ENCODE results near the gene RTF2.

RTF2 gene

GRCh38 chr20:56443654-56444540 lies 24.5 kb upstream of the RTF2 start:
- no peak for TF ChIP-seq ZBTB7A (IDR thresholded peaks at IDR 0.05; ENCODE audit: low read depth)
- no peak for TF ChIP-seq REST (IDR thresholded peaks at IDR 0.05; ENCODE audit: low read depth)
- no peak for TF ChIP-seq FOXM1 (IDR thresholded peaks at IDR 0.05; ENCODE audit: borderline replicate concordance, low read depth)
- no peak for TF ChIP-seq RAD21 (IDR thresholded peaks at IDR 0.05; ENCODE audit: low read depth)
- TF ChIP-seq NFIC (IDR thresholded peaks at IDR 0.05), result no peak
- TF ChIP-seq TAF1 (IDR thresholded peaks at IDR 0.05; ENCODE audit: low read depth), result no peak
- TF ChIP-seq USF1 (IDR thresholded peaks at IDR 0.05), result no peak
- no peak for TF ChIP-seq CEBPB (IDR thresholded peaks at IDR 0.05)
- TF ChIP-seq CREB1 (IDR thresholded peaks at IDR 0.05; ENCODE audit: low read depth), result no peak
- TF ChIP-seq EGR1 (IDR thresholded peaks at IDR 0.05), result no peak
- no peak for TF ChIP-seq TEAD4 (IDR thresholded peaks at IDR 0.05)
- no peak for TF ChIP-seq YY1 (IDR thresholded peaks at IDR 0.05; ENCODE audit: low read depth)
- TF ChIP-seq EP300 (IDR thresholded peaks at IDR 0.05; ENCODE audit: borderline replicate concordance), result no peak

GRCh38 chr20:56445130-56445529 lies 23.3 kb upstream of the RTF2 start:
- TF ChIP-seq EP300 (IDR thresholded peaks at IDR 0.05; ENCODE audit: borderline replicate concordance), result no peak
- TF ChIP-seq FOXM1 (IDR thresholded peaks at IDR 0.05; ENCODE audit: borderline replicate concordance, low read depth), result no peak
- no peak for TF ChIP-seq TAF1 (IDR thresholded peaks at IDR 0.05; ENCODE audit: low read depth)
- TF ChIP-seq NFIC (IDR thresholded peaks at IDR 0.05), result no peak
- no peak for TF ChIP-seq EGR1 (IDR thresholded peaks at IDR 0.05)
- TF ChIP-seq USF1 (IDR thresholded peaks at IDR 0.05), result no peak

GRCh38 chr20:56445540-56445939 lies 22.9 kb upstream of the RTF2 start:
- TF ChIP-seq TCF12 (IDR thresholded peaks at IDR 0.05; ENCODE audit: low read depth), result no peak
- no peak for TF ChIP-seq EGR1 (IDR thresholded peaks at IDR 0.05)
- TF ChIP-seq EP300 (IDR thresholded peaks at IDR 0.05; ENCODE audit: borderline replicate concordance), result no peak
- TF ChIP-seq CREB1 (IDR thresholded peaks at IDR 0.05; ENCODE audit: low read depth), result no peak
- no peak for TF ChIP-seq TAF1 (IDR thresholded peaks at IDR 0.05; ENCODE audit: low read depth)
- no peak for TF ChIP-seq NFIC (IDR thresholded peaks at IDR 0.05)
- no peak for TF ChIP-seq CEBPB (IDR thresholded peaks at IDR 0.05)
- no peak for TF ChIP-seq RAD21 (IDR thresholded peaks at IDR 0.05; ENCODE audit: low read depth)

DNA sequence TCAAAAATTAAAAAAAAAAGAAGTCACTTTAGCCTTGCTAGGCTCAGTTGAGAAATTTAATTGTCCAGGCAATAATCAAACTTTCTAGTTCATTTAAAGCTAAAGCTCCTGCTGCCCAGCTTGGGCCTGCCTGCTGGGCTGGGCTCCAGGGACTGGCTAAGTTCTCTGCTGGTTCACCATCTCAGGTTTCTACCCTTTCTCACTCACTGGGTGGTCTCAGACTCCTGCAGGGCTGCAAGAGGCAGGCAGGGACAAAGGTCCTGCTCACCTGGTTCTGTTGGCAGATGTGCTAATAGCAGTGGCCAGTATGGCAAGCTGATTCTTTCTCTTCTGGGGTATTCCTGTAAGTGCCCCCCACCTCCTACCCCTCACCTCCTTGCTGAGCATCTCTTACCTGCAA lies 21.2 kb upstream of the RTF2 start:
- TF ChIP-seq TAF1 (IDR thresholded peaks at IDR 0.05; ENCODE audit: low read depth), result no peak
- TF ChIP-seq USF1 (IDR thresholded peaks at IDR 0.05), result no peak
- no peak for TF ChIP-seq ZBTB7A (IDR thresholded peaks at IDR 0.05; ENCODE audit: low read depth)
- no peak for TF ChIP-seq FOXM1 (IDR thresholded peaks at IDR 0.05; ENCODE audit: borderline replicate concordance, low read depth)
- no peak for TF ChIP-seq EP300 (IDR thresholded peaks at IDR 0.05; ENCODE audit: borderline replicate concordance)
- TF ChIP-seq, protein P1, sequence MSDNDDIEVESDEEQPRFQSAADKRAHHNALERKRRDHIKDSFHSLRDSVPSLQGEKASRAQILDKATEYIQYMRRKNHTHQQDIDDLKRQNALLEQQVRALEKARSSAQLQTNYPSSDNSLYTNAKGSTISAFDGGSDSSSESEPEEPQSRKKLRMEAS (IDR thresholded peaks at IDR 0.05), result no peak
- no peak for TF ChIP-seq TEAD4 (IDR thresholded peaks at IDR 0.05)
- no peak for TF ChIP-seq YY1 (IDR thresholded peaks at IDR 0.05; ENCODE audit: low read depth)
- TF ChIP-seq REST (IDR thresholded peaks at IDR 0.05; ENCODE audit: low read depth), result no peak
- no peak for TF ChIP-seq RAD21 (IDR thresholded peaks at IDR 0.05; ENCODE audit: low read depth)

DNA sequence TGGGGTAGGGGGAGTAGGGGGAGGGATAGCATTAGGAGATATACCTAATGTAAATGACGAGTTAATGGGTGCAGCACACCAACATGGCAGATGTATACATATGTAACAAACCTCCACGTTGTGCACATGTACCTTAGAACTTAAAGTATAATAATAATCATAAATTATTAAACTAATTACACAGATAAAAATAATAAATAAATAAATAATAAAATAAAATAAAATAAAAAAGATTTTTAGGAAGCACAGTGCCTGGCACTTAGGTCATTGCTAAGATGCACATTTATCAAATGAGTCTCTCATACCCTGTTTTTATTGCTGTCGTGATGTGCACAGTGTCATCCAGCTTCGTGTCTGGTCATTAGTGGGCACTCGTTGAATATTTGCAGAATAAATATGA lies 19.0 kb upstream of the RTF2 start:
- TF ChIP-seq ZBTB7A (IDR thresholded peaks at IDR 0.05; ENCODE audit: low read depth), result no peak
- TF ChIP-seq USF1 (IDR thresholded peaks at IDR 0.05), result no peak
- no peak for TF ChIP-seq CREB1 (IDR thresholded peaks at IDR 0.05; ENCODE audit: low read depth)
- no peak for TF ChIP-seq TEAD4 (IDR thresholded peaks at IDR 0.05)
- no peak for TF ChIP-seq REST (IDR thresholded peaks at IDR 0.05; ENCODE audit: low read depth)
- TF ChIP-seq EP300 (IDR thresholded peaks at IDR 0.05; ENCODE audit: borderline replicate concordance), result no peak
- TF ChIP-seq RAD21 (IDR thresholded peaks at IDR 0.05; ENCODE audit: low read depth), result no peak
- no peak for TF ChIP-seq CEBPB (IDR thresholded peaks at IDR 0.05)
- TF ChIP-seq TAF1 (IDR thresholded peaks at IDR 0.05; ENCODE audit: low read depth), result no peak
- TF ChIP-seq FOXM1 (IDR thresholded peaks at IDR 0.05; ENCODE audit: borderline replicate concordance, low read depth), result no peak
- TF ChIP-seq NFIC (IDR thresholded peaks at IDR 0.05), result no peak
- no peak for TF ChIP-seq YY1 (IDR thresholded peaks at IDR 0.05; ENCODE audit: low read depth)
- TF ChIP-seq EGR1 (IDR thresholded peaks at IDR 0.05), result no peak

Measured in Ishikawa (cell line).